H1 (cell line): ENCODE data around the gene TRHDE. TPM values are rescaled to one million over a fixed set of nuclear protein-coding genes. Genes with fewer than 3 reads are reported as not detected.
A peak's percentile ranks its signal among the peaks of the same experiment; 100 is the strongest.

Experiments used
- CTCF ChIA-PET: fragments of 300-600 bp; sonication (Branson Sonifier 250); formaldehyde crosslinking; loops from one replicate; lab custom pipeline; 2021; ENCODE audit not compliant: partially characterized antibody; lab: Charles Lee
- POLR2A ChIA-PET: fragments of 300-600 bp; sonication (Branson Sonifier 250); formaldehyde crosslinking; loops from one replicate; lab custom pipeline; 2021; ENCODE audit warnings: inconsistent platforms; ENCODE audit not compliant: partially characterized antibody; lab: Charles Lee
- DNase-seq, 2 experiments: peaks; one replicate each; pipeline versions ENCODE4 v3.0.0 to v3.0.0-alpha.2; 2010 to 2022; ENCODE audit warnings: low spot score in 2 of 2, low read depth in 1 of 2, mixed read lengths in 1 of 2
- FAIRE-seq: peaks from 2 replicates; lab custom pipeline; 2011; peaks lifted over from hg19 to GRCh38; lab: Jason Lieb, UNC
- H2AFZ ChIP-seq: 2 replicates; pipeline ENCODE4 v1.8.1; 2012; ENCODE audit warnings: low read length, inconsistent platforms
- H2AK5ac ChIP-seq: 2 replicates; pipeline ENCODE4 v1.6.1; 2013; ENCODE audit warnings: low read depth, low read length
- H2BK120ac ChIP-seq: replicated peaks from 2 replicates; pipeline ENCODE3; 2013; ENCODE audit warnings: low read depth, low read length, inconsistent platforms
- H2BK12ac ChIP-seq: 2 replicates; pipeline ENCODE4 v1.6.1; 2013; ENCODE audit warnings: low read depth, low read length
- H2BK15ac ChIP-seq: 2 replicates; pipeline ENCODE4 v1.6.1; 2013; ENCODE audit warnings: low read length
- H2BK20ac ChIP-seq: 2 replicates; pipeline ENCODE4 v1.6.1; 2013; ENCODE audit warnings: low read length
- H2BK5ac ChIP-seq: 2 replicates; pipeline ENCODE4 v1.6.1; 2013; ENCODE audit warnings: low read depth, low read length
- H3K14ac ChIP-seq: 2 replicates; pipeline ENCODE4 v1.6.1; 2013; ENCODE audit warnings: inconsistent platforms; ENCODE audit not compliant: insufficient read length
- H3K18ac ChIP-seq: 2 replicates; pipeline ENCODE4 v1.6.1; 2013; ENCODE audit warnings: low read length; ENCODE audit errors: extremely low read depth
- H3K23ac ChIP-seq: 2 replicates; pipeline ENCODE4 v1.6.1; 2013; ENCODE audit warnings: inconsistent platforms; ENCODE audit not compliant: insufficient read length
- H3K23me2 ChIP-seq: 2 replicates; pipeline ENCODE4 v1.6.1; 2013; ENCODE audit warnings: low read depth, low read length
- H3K27ac ChIP-seq: 2 replicates; pipeline ENCODE4 v1.6.1; 2011; ENCODE audit warnings: low read depth, low read length, inconsistent platforms
- H3K27me3 ChIP-seq, 4 experiments: replicated peaks in 1 of 4; 1 replicate in 1 of 4; 2 replicates in 3 of 4; pipeline versions ENCODE4 v1.6.1 to v1.8.1; 2011 to 2013; ENCODE audit warnings: low read length in 3 of 4, mild to moderate bottlenecking in 3 of 4, inconsistent platforms in 2 of 4, mixed read lengths in 2 of 4, moderate library complexity in 1 of 4; ENCODE audit not compliant: control insufficient read depth in 3 of 4, insufficient read depth in 3 of 4; ENCODE audit errors: extremely low read depth in 1 of 4
- H3K36me3 ChIP-seq, 4 experiments: 2 replicates each; pipeline versions ENCODE4 v1.6.1 to v1.8.1; 2011 to 2013; ENCODE audit warnings: mild to moderate bottlenecking in 4 of 4, low read length in 3 of 4, moderate library complexity in 2 of 4, control low read depth in 1 of 4, inconsistent platforms in 1 of 4; ENCODE audit not compliant: insufficient read depth in 4 of 4, control insufficient read depth in 2 of 4
- H3K4ac ChIP-seq: replicated peaks from 2 replicates; pipeline ENCODE3; 2013; ENCODE audit warnings: low read length, low read depth, mixed read lengths, inconsistent platforms; ENCODE audit not compliant: insufficient read length
- H3K4me1 ChIP-seq, 4 experiments: replicated peaks in 1 of 4; 1 replicate in 1 of 4; 2 replicates in 3 of 4; pipeline versions ENCODE4 v1.6.1 to v1.8.1; 2011 to 2013; ENCODE audit warnings: low read length in 3 of 4, inconsistent platforms in 2 of 4, mixed read lengths in 1 of 4; ENCODE audit not compliant: insufficient read depth in 4 of 4, control insufficient read depth in 3 of 4
- H3K4me2 ChIP-seq, 2 experiments: 2 replicates each; pipeline versions ENCODE4 v1.6.1 to v1.8.1; 2011 to 2013; ENCODE audit warnings: low read depth in 2 of 2, low read length in 2 of 2, control low read depth in 1 of 2, inconsistent platforms in 1 of 2, mild to moderate bottlenecking in 1 of 2; ENCODE audit not compliant: insufficient read depth in 1 of 2
- H3K4me3 ChIP-seq, 4 experiments: fragments of 200-600, 300-600 bp in 1 of 4; sonication (generic), shearing (Covaris generic), sonication (Bioruptor Twin) in 1 of 4; 2 replicates each; pipeline versions ENCODE4 v1.5.1 to v1.8.1; 2011 to 2016; ENCODE audit warnings: low read length in 4 of 4, low read depth in 3 of 4, control low read depth in 2 of 4, inconsistent platforms in 2 of 4, mild to moderate bottlenecking in 2 of 4, mixed read lengths in 1 of 4, moderate library complexity in 1 of 4; ENCODE audit not compliant: insufficient read depth in 2 of 4; ENCODE audit errors: extremely low read depth in 1 of 4
- H3K56ac ChIP-seq: replicated peaks from 2 replicates; pipeline ENCODE3; 2013; ENCODE audit warnings: low read depth, mild to moderate bottlenecking, mixed read lengths, low read length, inconsistent platforms; ENCODE audit not compliant: insufficient read length
- H3K79me1 ChIP-seq: 2 replicates; pipeline ENCODE4 v1.6.1; 2013; ENCODE audit warnings: low read depth, low read length, control low read depth
- H3K79me2 ChIP-seq, 2 experiments: 2 replicates each; pipeline versions ENCODE4 v1.6.1 to v1.8.1; 2012 to 2013; ENCODE audit warnings: low read length in 2 of 2, mild to moderate bottlenecking in 2 of 2, inconsistent platforms in 1 of 2; ENCODE audit not compliant: insufficient read depth in 2 of 2, control insufficient read depth in 1 of 2
- H3K9ac ChIP-seq, 4 experiments: replicated peaks in 1 of 4; 1 replicate in 1 of 4; 2 replicates in 3 of 4; pipeline versions ENCODE4 v1.6.1 to v1.8.1; 2011 to 2013; ENCODE audit warnings: low read depth in 3 of 4, low read length in 3 of 4, control low read depth in 2 of 4, mild to moderate bottlenecking in 2 of 4, moderate library complexity in 2 of 4, inconsistent platforms in 1 of 4; ENCODE audit errors: extremely low read depth in 1 of 4
- H3K9me3 ChIP-seq, 2 experiments: 2 replicates each; pipeline versions ENCODE4 v1.6.1 to v1.8.1; 2012 to 2013; ENCODE audit warnings: mild to moderate bottlenecking in 2 of 2, moderate library complexity in 2 of 2, control low read depth in 1 of 2, inconsistent platforms in 1 of 2, low read depth in 1 of 2, low read length in 1 of 2, mixed read lengths in 1 of 2; ENCODE audit not compliant: insufficient read depth in 2 of 2
- H4K20me1 ChIP-seq, 2 experiments: replicated peaks in 1 of 2; 2 replicates each; pipeline versions ENCODE3 to v1.8.1; 2011 to 2013; ENCODE audit warnings: inconsistent platforms in 2 of 2, low read length in 2 of 2, mild to moderate bottlenecking in 1 of 2; ENCODE audit not compliant: insufficient read depth in 2 of 2, control insufficient read depth in 1 of 2
- H4K5ac ChIP-seq: 2 replicates; pipeline ENCODE4 v1.6.1; 2013; ENCODE audit warnings: low read length, low read depth, mixed read lengths, inconsistent platforms; ENCODE audit not compliant: insufficient read length
- H4K8ac ChIP-seq: 2 replicates; pipeline ENCODE4 v1.8.0; 2013; ENCODE audit warnings: mild to moderate bottlenecking, moderate library complexity, low read length, inconsistent platforms; ENCODE audit not compliant: insufficient read depth; ENCODE audit errors: extremely low read depth
- H4K91ac ChIP-seq: replicated peaks from 2 replicates; pipeline ENCODE3; 2013; ENCODE audit warnings: low read length, mixed read lengths, inconsistent platforms; ENCODE audit not compliant: insufficient read length
- ATF3 ChIP-seq: IDR thresholded peaks from 2 replicates; pipeline ENCODE4 v1.6.1; 2011; ENCODE audit warnings: low read depth, mild to moderate bottlenecking, low read length; ENCODE audit not compliant: insufficient read depth
- CEBPB ChIP-seq: IDR thresholded peaks from 2 replicates; pipeline ENCODE4 v1.6.1; 2012; ENCODE audit warnings: low read depth, low read length
- GTF2F1 ChIP-seq: IDR thresholded peaks from 2 replicates; pipeline ENCODE4 v1.6.1; 2012; ENCODE audit warnings: low read depth, low read length, improper control_type of control experiment, borderline replicate concordance
- WGBS, 2 experiments: shearing (Covaris generic) in 1 of 2; methylation state at CpG; one replicate each; pipeline versions ENCODE4 v1.1.6 to v1.1.7; 2013 to 2015; ENCODE audit warnings: low lambda C conversion rate in 2 of 2, mixed read lengths in 2 of 2, inconsistent platforms in 1 of 2, low coverage in 1 of 2, missing lambda C conversion rate in 1 of 2; ENCODE audit not compliant: insufficient replicate concordance in 2 of 2, insufficient coverage in 1 of 2, insufficient read length in 1 of 2; ENCODE audit errors: extremely low coverage in 1 of 2, missing lambda C conversion rate in 1 of 2; 5-methylcytosine and 5-hydroxymethylcytosine counted together
- polyA plus RNA-seq, 7 experiments: library from polyadenylated mRNA; depleted of rRNA in 3 of 7; stranded (reverse) in 5 of 7; unstranded in 2 of 7; fragments of >200 nt in 5 of 7; fragments of 200-250 nt in 2 of 7; gene quantifications; 1 replicate in 5 of 7; 2 replicates in 1 of 7; 4 replicates in 1 of 7; pipeline versions ENCODE4 v1.2.1 to v1.2.3, GENCODE V29; 2011 to 2013; ENCODE audit warnings: missing spikeins in 2 of 7, mixed read lengths in 2 of 7
- total RNA-seq: library from RNA; stranded (reverse); fragmentation: NEBNext Ultra II Directional; extraction: Animal tissue kit (Norgen Biotek cat#: 25700); gene quantifications from 2 replicates; pipeline ENCODE4 v1.2.1, GENCODE V29; 2021

Gene TRHDE
- total and polyA plus RNA-seq, 2 of the 8 experiments (the other 6 are each of a cell fraction or from before 2014, with no cell fraction given), result 1.3 to 5.0 TPM

- no peak overlapping the region for H2BK12ac ChIP-seq
- no peaks in the 10 kb centered on the region for H3K27me3 ChIP-seq
- H3K4ac ChIP-seq, result no peak overlapping the region
- H3K79me1 ChIP-seq, result no peaks in the 10 kb centered on the region
- DNase-seq (no peak), FAIRE-seq (no peak)
- POLR2A ChIA-PET, result no interaction called here
- no peaks in the 10 kb centered on the region for H3K9me3 ChIP-seq
- H4K8ac ChIP-seq, result no peak overlapping the region
- WGBS, 2 experiments, result 90% methylated on average over 3 of the region's 3 CpGs; no CpG with 5 or more reads in 1 of the 2 experiments
- H3K36me3 ChIP-seq, result no peaks in the 10 kb centered on the region
- no peak overlapping the region for H3K14ac ChIP-seq
- no peak overlapping the region for H3K18ac ChIP-seq
- H2BK5ac ChIP-seq, result no peak overlapping the region
- no peak overlapping the region for H3K4me3 ChIP-seq
- no peak overlapping the region for H3K56ac ChIP-seq
- H3K27ac ChIP-seq, result no peak overlapping the region
- H3K79me2 ChIP-seq, result no peaks in the 10 kb centered on the region
- no peaks in the 10 kb centered on the region for H4K20me1 ChIP-seq
- H3K4me2 ChIP-seq, result no peak overlapping the region
- H4K5ac ChIP-seq, result no peak overlapping the region
- no peak overlapping the region for H2BK20ac ChIP-seq
- H2AK5ac ChIP-seq, result no peak overlapping the region
- CTCF ChIA-PET, result no interaction called here
- no peak overlapping the region for H3K9ac ChIP-seq
- TF ChIP-seq ATF3 (no peak), CEBPB (peak; percentile 65; the same call in 1 of the 2 replicates), GTF2F1 (no peak)
- H3K23me2 ChIP-seq, result no peaks in the 10 kb centered on the region
- no peaks in the 10 kb centered on the region for H3K4me1 ChIP-seq
- H3K23ac ChIP-seq, result no peak overlapping the region
- H2BK15ac ChIP-seq, result no peak overlapping the region
- H4K91ac ChIP-seq, result no peak overlapping the region
- no peak overlapping the region for H2AFZ ChIP-seq
- no peak overlapping the region for H2BK120ac ChIP-seq
These were observed 87.2 kb downstream of the TRHDE start for GRCh38 chr12:72359416-72359815.
